ENCODE results near the gene SMURF2. TPM values are rescaled to one million over a fixed set of nuclear protein-coding genes. Genes with fewer than 3 reads are reported as not detected.
A peak's percentile ranks its signal among the peaks of the same experiment; 100 is the strongest.

The SMURF2 gene
- total RNA-seq, 4 donors from 2014 or later: 13.2 to 21.0 (median 20.5) TPM

GRCh38 chr17:64508683-64509082 lies 153.4 kb downstream of the SMURF2 start:
- 85 to 87% methylated on average over 2 of the region's 2 CpGs for WGBS, 2 donors
- TF ChIP-seq POLR2A (IDR thresholded peaks at IDR 0.05) (no peak), CTCF (IDR thresholded peaks at IDR 0.05) (no peak)
- no peak for DNase-seq (ENCODE audit: low spot score in 2 of 2)
- H3K4me3 ChIP-seq (ENCODE audit: low read depth, poor library complexity, severe bottlenecking): no peak overlapping the region
- intact Hi-C loops (cut with DNase I; ENCODE audit: low total_unique reads): no loop called here

GRCh38 chr17:64507413-64507782 lies 154.7 kb downstream of the SMURF2 start:
- TF ChIP-seq CTCF (IDR thresholded peaks at IDR 0.05) (no peak), POLR2A (IDR thresholded peaks at IDR 0.05) (no peak)
- H3K4me3 ChIP-seq (ENCODE audit: low read depth, poor library complexity, severe bottlenecking): peak overlapping the region; percentile 85
- intact Hi-C loops (cut with DNase I; ENCODE audit: low total_unique reads): no loop called here
- 0% methylated on average over 13 of the region's 13 CpGs for WGBS, 2 donors
- peak in 1 of 2 donors; percentile 27 for DNase-seq (ENCODE audit: low spot score in 2 of 2)

GRCh38 chr17:64506576-64507412 lies 155.3 kb downstream of the SMURF2 start, which contains the start of gene CEP95:
TSS of gene CEP95 (plus strand) at chr17:64506977. CDS start at chr17:64507098, 121 bp downstream.
- DNase-seq (ENCODE audit: low spot score in 2 of 2): peak; percentile 95 to 99
- intact Hi-C loops (cut with DNase I; ENCODE audit: low total_unique reads): no loop called here
- H3K4me3 ChIP-seq (ENCODE audit: low read depth, poor library complexity, severe bottlenecking): peak within 1 kb of the TSS; percentile 85
- 0 to 1% methylated on average over 72 of the region's 77 CpGs for WGBS, 2 donors
- TF ChIP-seq POLR2A (IDR thresholded peaks at IDR 0.05): peak in 1 of 2 donors; percentile 22
- no peak for TF ChIP-seq CTCF (IDR thresholded peaks at IDR 0.05)

- WGBS, 2 donors: 0 to 1% methylated on average over 27 to 31 of the region's 31 CpGs
- intact Hi-C loops (cut with DNase I; ENCODE audit: low total_unique reads): no loop called here
Observed at GRCh38 chr17:64506201-64506575, 155.9 kb downstream of the SMURF2 start, which contains the start of gene DDX5. TSS of gene DDX5 (minus strand) at chr17:64506289. CDS start at chr17:64506119, 170 bp downstream.

GRCh38 chr17:64505340-64506200 lies 156.5 kb downstream of the SMURF2 start:
- intact Hi-C loops (cut with DNase I; ENCODE audit: low total_unique reads): no loop called here
- DNase-seq (ENCODE audit: low spot score in 2 of 2): peak; percentile 91 to 98

More at GRCh38 chr17:64506201-64506575, 155.9 kb downstream of the SMURF2 start, which contains the start of gene DDX5:
- DNase-seq (ENCODE audit: low spot score in 2 of 2): peak; percentile 96 to 99
- TF ChIP-seq POLR2A (IDR thresholded peaks at IDR 0.05) (peak in 1 of 2 donors; percentile 98), CTCF (IDR thresholded peaks at IDR 0.05) (no peak)
- H3K4me3 ChIP-seq (ENCODE audit: low read depth, poor library complexity, severe bottlenecking): peak within 1 kb of the TSS; percentile 85

More at GRCh38 chr17:64505340-64506200, 156.5 kb downstream of the SMURF2 start:
- H3K4me3 ChIP-seq (ENCODE audit: low read depth, poor library complexity, severe bottlenecking): peak overlapping the region; percentile 84
- TF ChIP-seq CTCF (IDR thresholded peaks at IDR 0.05): no peak
- TF ChIP-seq POLR2A (IDR thresholded peaks at IDR 0.05): peak in 1 of 2 donors; percentile 49
- WGBS, 2 donors: 0% methylated on average over 74 to 76 of the region's 76 CpGs
